HG03135 (cell line): ENCODE results near the gene CPAMD8.
"Not testable (repeated sequence)": the region's sequence is repeated elsewhere in the genome, so short reads cannot be mapped to it uniquely, and the experiment has no call there.

Source experiments
- ATAC-seq: cut with Tn5 transposase; IDR thresholded peaks from one replicate; pipeline ENCODE4 v1.9.1; 2021; ENCODE audit warnings: mild to moderate bottlenecking, moderate library complexity; ENCODE audit not compliant: unreplicated experiment

CPAMD8 gene

GRCh38 chr19:16877581-16877980, 149.0 kb downstream of the CPAMD8 start:
- ATAC-seq: no peak

- ATAC-seq: no peak
These were observed 149.7 kb downstream of the CPAMD8 start for GRCh38 chr19:16876904-16877361.

GRCh38 chr19:16875584-16876555, 150.7 kb downstream of the CPAMD8 start:
- no peak for ATAC-seq

- not testable (repeated sequence) for ATAC-seq
These were observed 151.7 kb downstream of the CPAMD8 start for GRCh38 chr19:16874978-16875299.

- ATAC-seq: no peak
These were observed 152.2 kb downstream of the CPAMD8 start for GRCh38 chr19:16874250-16874977.

- no peak for ATAC-seq
These were observed 153.0 kb downstream of the CPAMD8 start for GRCh38 chr19:16873594-16873993.

- no peak for ATAC-seq
These were observed 153.9 kb downstream of the CPAMD8 start for GRCh38 chr19:16872728-16873127.

- ATAC-seq: no peak
These were observed 154.7 kb downstream of the CPAMD8 start for GRCh38 chr19:16871871-16872270.

GRCh38 chr19:16869331-16869972, 157.2 kb downstream of the CPAMD8 start:
- ATAC-seq: no peak

- no peak for ATAC-seq
These were observed 158.0 kb downstream of the CPAMD8 start for GRCh38 chr19:16868423-16869130.

- no peak for ATAC-seq
These were observed 159.4 kb downstream of the CPAMD8 start for GRCh38 chr19:16867211-16867610.

GRCh38 chr19:16862826-16863415, 163.7 kb downstream of the CPAMD8 start:
- no peak for ATAC-seq

GRCh38 chr19:16861834-16862233, 164.8 kb downstream of the CPAMD8 start:
- no peak for ATAC-seq

- ATAC-seq: no peak
These were observed 165.6 kb downstream of the CPAMD8 start for GRCh38 chr19:16861011-16861410.

- no peak for ATAC-seq
These were observed 166.5 kb downstream of the CPAMD8 start for GRCh38 chr19:16860118-16860517.

- ATAC-seq: no peak
These were observed 167.0 kb downstream of the CPAMD8 start for GRCh38 chr19:16859626-16860025.

GRCh38 chr19:16856091-16856490, 170.5 kb downstream of the CPAMD8 start:
- ATAC-seq: no peak

GRCh38 chr19:16853066-16853465, 173.5 kb downstream of the CPAMD8 start:
- no peak for ATAC-seq

GRCh38 chr19:16851031-16851712, 175.4 kb downstream of the CPAMD8 start:
- no peak for ATAC-seq

GRCh38 chr19:16850133-16850532, 176.5 kb downstream of the CPAMD8 start:
- ATAC-seq: no peak
